TTC549 (cell line): ENCODE measurements around the gene GLS.
"Not testable (repeated sequence)": the region's sequence is repeated elsewhere in the genome, so short reads cannot be mapped to it uniquely, and the experiment has no call there.

Experiments
- FAIRE-seq: peaks from 2 replicates; lab custom pipeline; 2012; peaks lifted over from hg19 to GRCh38; lab: Jason Lieb, UNC

Gene GLS

DNA sequence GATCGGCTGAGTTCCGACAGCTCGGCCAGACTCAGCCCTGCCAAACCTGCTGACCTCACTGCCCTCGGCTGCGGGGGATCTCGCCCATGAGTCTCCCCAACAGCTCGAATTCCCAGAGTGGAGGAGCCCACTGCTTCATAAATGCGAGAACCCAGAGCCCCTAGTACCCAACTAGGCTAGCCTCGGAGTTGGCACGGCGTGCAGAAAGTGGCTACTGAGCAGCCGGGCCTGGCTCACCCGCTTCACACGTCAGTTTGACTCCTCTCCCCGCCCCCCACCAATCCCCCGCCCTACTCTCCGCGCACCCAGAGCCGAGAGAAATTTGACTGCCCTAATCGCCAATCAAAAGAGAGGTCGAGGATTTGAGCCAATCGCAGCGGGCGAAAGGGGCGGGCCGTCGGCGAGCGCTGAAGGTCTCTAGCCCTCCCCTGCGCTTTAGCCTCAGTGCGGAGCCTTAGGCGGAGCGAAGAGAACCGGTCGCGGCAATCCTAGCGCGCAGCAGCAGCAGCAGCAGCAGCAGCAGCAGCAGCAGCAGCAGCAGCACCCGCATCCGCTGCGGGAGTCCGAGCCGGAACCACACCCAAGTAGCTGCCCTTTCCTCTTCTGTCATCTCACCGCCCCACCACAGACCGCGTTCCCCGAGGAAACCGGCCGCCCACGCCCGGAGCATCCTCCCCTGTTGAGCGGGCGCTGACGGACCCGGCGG lies at the start of gene GLS:
Gene GLS (plus strand): TSS at position 444 of the 706 bp plus-strand sequence. CDS start 264 bp downstream, outside the sequence.
- FAIRE-seq, result peak; percentile 78

DNA sequence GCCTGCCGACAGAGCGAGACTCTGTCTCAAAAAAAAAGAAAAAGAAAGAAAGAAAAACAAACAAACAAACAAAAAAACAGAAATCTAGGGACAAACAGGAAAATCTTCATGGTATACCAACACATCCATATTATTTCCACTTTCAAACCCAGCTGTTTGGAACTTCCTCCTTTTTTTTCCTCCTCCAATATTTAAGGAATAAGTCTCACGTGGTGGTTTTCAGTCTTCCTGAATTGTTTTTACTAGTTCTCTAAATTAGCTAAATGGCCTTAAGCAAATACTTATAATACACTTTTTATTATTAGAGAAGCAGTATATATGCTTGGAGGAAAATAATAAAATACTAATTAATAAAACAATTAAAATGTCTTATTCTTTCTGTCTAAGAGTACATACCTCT lies 48.7 kb upstream of the GLS start:
- no peak for FAIRE-seq

DNA sequence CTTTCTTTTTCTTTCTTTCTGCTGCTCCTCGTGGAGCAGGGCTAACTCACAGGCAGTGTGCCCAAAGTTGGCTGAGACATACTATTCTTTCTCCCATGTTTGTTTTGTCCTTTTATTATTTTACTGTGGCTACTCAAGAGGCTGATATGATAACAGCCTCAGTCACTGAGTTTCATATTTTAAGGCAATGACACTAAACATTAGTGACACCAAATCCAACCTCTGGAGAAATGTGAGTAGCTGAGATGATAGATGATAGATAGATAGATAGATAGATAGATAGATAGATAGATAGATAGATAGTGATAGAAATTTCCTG lies 45.8 kb upstream of the GLS start:
- FAIRE-seq, result no peak

DNA sequence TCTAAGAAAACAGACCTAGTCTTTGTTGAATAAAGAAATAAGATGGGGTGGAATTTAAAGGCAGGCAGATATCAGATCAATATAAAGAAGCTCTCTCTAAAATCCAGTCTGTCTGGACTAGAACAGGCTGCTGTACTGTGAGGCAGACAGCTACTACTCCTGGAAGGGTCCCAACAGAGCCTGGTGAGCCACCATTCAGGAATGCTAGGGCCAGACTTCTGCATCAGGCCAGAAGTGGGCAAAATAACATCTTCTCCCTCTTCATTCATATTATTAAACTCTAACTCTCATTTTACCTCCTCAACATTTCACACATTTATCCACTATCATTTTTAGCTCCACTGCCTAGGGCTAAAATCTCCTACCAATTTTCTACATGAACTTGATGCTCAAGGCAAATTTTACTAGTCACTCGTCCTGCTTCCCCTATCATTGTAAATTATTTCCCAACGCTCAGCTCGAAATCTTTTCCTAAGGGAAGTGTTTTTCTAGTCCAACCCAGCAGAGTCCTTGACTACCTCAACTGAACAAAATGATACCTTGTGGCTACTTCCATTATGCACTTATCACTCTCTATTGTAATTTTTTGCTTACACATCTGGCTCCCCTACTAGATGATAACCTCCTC lies 45.2 kb upstream of the GLS start:
- no peak for FAIRE-seq

DNA sequence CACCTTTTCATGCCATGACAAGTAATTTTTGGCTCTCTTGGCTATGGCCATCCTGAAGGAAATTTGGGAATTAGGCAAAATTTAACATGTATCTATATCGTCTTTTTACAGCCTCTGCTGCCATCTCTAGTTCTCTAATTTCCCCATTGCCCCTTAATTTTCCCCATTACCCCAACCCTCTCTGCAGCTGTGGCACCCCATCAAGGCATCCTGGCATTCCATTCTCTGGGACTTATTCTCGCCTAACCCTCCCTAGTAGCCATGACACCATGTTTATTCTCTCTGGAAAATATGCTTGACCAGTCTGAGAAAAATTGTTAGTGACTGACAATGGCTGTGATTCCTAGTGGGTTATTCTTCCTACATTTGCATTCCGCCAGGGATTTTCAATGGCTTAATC lies 43.9 kb upstream of the GLS start:
- FAIRE-seq, result no peak

DNA sequence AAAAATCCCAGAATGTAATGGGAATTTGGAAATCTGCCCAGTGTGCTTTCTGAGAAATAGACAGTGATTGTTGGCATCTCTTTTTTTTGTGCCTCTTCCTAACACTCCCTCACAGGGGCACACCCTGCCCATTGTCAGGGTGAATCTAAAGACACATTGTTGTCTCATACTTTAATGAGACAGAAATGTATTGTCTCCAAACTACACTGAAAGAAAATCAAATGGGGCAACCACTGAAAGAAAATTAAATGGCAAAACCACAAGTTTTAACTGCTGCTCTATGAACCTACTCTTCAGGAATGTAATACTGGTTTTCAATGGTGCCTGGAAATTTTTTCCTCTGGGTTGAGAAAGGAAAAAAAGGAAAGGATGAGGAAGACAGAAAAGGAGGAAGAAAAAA lies 43.2 kb upstream of the GLS start:
- no peak for FAIRE-seq

DNA sequence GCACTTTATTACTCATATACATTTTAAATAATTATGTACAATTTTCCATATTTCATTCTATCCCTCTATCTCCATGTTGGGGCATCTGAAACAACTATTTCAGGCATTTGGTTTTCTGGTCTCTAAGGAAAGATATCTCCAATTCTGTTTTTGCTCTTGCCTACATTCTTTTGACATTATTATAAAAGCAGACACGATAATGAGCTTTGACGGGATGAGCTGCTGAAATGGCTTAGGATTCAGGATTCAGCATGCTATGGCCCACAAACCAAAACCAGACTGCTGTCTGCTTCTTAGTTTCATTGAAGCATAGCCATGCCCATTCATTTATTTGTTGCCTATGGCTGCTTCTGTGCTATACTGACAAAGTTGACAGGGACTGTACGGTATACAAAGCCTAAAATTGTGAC lies 42.7 kb upstream of the GLS start:
- no peak for FAIRE-seq

DNA sequence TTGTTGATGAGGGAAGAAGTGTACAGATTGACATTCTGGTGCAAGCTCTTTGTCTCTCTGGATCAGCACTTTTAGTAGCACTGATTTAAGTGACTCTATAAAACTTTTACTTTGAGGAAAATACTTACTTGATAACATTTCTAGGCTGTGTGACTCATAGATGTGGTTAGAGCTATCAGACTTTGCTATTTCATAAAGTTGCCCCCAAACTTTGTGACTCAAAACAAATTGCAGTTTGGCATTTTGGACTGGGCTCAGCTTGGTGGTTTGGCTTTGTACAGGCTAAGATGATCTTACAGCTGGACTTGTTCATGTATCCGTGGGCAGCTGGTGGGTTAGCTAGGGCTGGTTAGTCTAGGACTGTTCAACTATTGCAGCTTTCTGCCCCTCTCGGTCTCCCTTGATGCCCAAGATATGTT lies 42.1 kb upstream of the GLS start:
- FAIRE-seq, result no peak

DNA sequence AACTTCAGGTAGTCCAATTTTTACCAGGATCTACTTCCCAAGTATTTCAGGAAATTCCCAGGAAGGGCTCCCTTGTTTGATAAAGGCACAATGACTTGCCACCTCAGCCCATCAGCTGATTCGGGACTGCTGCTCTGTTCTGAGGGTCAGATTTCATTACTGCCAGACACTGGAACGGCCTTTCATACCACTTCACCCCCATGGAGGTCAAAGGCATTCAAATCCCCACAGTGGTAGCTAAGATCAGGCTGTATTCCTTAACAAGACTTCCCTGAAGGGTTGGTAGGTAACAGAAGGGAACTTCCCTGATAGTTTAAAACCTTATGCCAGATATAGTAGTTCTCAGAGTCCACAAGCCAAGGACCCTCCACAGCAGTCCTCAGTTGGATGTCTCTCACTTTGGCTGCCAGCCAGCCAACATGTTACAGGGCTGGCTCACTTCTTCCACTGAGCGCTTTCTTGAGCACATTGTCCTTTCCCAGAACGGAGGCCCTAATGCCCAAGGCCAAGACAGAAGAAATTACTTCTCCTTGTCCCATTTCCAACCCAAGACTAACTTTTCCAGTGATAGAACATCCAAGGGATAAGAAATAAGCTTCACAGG lies 40.0 kb upstream of the GLS start:
- FAIRE-seq, result no peak

DNA sequence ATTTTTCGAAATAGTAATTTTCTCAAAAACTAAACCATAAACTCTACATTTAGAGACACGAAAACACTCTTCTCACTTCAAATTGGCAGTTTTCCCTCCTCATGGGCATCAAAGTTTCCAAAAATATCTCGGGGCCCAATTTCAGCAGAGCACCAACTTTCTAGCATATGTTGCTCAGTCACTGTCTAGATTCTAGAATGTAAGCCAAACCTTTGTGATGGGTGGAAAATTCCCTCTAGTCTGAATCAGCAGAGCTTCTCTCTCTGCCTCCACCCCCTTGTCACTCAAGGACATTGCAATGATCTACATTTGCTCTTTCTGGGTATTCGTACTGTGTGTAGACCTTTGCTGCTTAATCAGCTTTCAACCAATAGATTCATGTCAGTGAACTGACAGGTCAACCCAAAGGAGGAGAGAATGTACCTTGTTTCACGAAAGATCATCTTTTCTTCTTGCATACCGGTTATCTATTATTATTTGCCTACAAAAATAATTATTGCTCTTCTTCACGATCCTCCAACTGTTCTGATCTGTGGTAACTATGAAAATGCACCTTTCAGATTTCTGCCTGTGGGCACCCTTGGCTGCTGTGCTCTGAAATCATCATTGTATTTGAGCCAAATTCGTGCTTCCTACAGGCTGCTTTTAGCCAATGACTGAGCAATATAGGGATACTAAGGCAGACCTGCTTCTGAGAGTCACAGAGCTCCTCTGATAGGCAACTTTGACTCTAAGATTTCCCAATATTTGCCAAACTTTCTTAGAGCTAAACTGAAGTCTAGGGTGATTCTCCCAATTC lies 38.7 kb upstream of the GLS start:
- no peak for FAIRE-seq

DNA sequence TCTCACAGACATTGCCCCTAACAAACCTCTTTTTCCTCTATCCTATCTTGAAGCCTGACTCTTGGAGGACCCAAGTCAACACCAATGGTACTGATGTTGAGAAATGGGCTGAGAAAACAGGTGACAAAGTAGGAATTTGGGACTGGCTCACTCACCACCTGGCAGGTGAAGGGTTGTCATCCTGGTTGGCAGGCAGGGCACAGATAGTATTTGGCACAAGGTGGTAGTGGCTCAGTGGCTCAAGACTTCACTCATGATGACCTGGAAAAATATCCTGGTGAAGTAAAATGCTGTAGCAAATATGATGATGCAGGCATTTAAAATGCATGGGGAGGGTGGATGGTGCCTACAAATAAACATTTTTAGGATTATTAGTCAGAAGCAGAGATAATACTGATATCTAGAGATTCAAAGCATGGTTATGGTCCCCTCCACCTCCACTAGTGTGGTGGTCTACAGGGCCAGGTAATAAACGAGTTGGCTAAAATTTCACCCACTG lies 38.0 kb upstream of the GLS start:
- no peak for FAIRE-seq

DNA sequence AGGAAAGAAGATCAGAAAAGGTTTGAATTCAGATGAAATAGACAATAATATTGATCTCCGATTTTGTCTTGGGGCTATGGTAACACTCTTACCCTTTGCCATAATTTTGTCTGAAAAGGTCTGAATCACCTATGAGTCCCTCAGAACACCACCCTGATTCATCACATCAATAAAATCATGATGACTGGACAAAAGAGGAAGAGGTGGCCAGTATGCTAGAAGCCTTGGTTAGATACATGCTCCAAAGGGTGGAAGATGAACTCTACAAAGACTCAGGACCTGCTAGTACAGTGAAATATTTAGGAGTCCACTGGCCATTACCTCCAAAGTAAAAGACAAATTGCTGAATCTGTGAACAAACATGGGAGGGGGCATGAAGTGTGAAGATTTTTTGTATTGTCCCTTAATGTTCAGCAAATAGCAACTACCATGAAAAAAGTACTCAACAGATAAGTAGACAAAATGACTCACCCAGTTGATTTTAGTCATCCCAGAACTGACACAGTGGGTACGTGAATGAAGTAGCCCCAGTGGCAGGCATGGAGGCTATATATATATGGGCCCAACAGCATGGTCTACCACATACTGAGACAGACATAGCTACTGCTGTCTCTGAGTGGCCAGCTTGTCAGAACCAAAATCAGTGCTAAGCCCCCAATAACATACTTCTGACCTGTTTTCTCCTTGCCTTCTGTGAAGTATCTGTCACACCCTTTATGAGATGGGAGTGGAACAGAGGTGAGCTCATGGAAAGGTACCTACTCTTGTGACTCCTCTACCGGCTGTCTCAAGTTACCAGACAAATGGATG lies 36.5 kb upstream of the GLS start:
- no peak for FAIRE-seq

DNA sequence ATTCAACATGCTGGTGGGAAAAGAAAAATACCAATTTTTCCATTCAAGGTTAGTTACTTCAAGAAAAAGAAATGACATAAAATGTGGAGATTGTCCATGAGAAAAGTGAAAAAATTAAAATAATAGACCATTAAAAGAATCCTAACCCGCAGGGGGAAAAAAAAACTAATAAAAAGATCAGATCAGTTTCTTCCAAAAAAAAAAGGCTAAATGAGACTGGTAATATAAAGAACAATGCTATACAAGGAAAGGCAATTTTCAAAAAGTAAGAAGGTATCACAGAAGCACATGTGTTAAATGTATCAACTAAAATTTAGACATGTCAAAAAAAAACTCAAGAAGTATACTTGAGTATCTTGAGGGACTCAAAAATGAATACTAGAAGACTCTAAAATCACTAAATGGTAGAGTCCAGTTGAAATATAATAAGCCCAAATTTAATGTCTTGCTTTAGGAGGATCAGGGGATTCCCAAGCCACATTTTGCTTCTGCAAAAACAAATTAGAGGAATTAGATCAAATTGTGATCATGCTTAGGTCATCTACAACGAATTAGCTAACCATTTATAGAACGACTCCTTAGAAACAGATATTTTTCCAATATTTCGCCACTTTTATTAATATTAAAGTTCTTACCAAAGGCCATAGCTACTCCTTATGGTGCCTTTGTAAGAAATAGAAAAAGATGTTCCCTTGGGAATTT lies 35.8 kb upstream of the GLS start:
- no peak for FAIRE-seq

DNA sequence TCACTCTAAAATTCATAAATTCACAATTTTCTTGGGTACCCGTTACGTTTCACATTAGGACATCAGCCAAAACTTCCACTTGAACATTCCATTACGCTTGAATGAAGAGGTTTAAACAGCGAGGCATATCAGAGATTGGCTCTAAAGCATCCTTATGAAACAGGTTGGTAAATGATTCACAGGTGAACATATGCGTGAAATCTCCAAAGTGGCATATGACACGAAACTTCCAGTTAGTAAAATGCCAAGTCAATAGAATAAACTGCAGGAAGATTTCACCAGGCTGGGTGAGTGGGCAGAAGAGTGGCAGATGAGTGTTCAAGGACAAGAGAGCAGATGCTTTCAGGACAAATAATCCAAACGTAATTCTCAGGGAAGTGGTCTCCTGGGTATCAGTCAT lies 33.9 kb upstream of the GLS start:
- no peak for FAIRE-seq

DNA sequence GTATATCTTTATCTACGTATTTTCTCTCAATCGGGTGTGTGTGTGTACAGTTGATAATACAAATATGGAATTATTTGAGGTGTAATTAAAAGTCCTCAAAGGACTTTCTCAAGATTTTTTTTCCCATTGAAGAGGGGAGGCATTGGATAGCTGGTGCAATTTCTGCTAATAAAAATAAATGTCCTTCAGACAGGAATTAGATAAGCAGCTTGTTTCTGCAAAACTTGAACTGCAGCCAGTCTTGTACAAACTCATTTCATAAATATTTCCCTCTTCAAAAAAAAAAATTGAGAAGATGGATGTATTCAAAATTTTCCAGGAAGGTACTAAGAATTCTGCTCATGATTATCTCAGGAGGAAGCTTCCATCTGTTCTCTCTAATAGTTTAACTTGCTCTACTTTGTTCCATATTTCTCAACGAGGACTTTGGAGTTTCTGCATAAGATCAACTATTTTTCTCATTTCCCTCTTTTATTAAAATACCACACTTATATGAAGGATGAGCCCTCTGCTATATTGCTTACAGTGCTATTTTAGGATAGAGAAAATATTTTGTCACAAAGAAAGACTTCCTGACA lies 33.0 kb upstream of the GLS start:
- FAIRE-seq, result no peak

DNA sequence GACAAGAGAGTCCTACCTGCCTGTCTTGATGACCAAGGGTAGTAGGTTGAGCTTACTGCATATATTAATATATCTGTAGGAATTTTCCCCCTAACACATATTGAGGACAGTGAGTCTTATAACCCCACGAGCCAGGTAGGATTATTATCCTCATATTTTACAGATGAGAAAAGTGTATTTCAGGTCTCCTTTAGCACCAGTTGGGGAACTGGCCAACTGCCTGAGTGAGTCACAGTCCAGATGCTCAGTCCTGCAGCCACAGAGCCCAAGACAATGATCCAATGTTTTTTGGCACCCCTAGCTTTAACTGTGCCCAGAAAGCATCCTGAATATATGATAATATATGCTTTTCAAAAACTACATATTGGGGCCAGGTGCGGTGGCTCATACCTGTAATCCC lies 30.8 kb upstream of the GLS start:
- no peak for FAIRE-seq

DNA sequence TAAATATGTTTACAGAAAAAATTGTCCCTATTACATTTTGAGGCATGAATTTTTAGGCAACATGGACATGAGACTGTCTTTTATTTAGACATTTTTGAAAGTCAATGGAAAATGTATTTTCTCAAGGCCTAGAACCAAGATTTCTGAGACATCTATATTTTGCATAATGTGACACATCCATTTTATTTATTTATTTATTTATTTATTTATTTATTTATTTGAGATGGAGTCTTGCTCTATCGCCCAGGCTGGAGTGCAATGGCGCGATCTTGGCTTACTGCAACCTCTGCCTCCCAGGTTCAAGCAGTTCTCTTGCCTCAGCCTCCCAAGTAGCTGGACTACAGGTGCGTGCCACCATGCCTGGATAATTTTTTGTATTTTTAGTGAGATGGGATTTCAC lies 27.6 kb upstream of the GLS start:
- not testable (repeated sequence) for FAIRE-seq

DNA sequence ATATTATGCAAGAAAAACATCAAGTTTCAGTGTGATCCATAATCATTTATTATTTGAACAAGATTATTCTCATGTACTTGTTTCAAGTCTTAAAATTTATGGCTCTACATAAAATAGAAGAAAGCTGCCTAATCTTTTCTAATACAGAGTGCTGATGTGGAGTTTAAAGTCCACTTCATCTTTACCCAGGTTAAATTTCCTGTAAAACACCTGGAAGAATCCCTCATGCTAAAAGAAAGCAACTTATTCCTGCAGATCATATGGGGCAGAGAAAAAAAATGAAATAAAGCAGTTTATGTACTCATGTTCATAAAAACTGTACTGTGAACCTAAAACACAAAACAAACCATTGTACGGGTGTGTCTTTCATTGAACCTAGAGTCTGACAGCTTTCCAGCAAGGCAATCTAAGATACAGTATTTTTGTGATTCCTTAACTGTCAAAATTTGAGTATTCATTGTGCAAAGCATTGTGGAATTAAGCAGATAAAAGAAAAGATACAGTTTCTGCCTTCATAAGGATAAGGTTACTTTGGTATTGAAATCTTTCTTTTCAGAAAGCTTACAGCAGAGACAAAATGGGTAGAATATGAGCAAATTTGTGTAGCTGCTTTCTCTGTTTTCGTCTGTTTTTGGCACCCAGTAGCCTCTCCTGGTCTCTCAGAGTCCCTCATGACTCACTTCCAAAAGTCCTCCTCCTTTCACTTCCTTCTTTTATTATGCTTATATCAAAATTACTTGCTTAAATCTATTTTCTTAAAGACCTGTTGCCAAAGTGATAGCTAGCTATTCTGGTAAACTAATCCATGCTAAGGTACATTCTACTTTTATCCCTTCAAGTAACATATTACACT lies 26.9 kb upstream of the GLS start:
- FAIRE-seq, result no peak

DNA sequence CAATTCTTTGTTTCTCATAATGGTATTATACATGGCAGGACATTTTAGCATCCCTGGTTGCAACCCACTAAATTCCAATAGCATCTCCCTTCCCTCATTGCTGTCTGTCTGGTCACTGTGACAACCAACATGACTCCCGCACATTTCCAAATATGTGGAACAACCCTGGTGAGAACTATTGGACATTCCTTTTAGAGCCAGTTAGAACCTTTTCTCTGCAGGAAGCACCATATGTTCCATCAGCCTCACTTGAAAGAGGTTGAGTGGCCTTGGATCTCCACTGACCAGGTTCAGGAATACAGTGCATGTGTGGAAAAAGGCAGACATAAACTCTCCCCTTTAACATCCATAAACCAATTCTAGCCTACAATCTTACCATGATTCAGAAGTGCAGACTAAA lies 25.9 kb upstream of the GLS start:
- no peak for FAIRE-seq

DNA sequence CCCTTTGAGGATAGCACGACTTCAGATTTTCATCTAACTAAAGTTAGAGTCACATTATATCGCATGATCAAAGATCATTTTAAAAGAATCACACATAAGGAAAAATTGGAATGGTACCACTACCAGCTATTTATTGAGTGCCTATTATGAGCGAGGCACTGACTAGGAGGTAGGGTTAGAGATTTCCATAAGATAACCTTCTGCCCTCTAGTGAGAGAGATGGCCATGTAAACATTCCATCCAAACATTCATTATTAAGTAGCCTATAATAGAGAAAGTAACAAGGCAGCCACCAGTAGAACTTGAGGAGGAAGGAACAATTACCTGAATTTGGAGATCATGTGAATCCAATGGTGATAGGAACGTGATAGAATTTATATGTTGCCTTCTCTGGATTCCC lies 25.4 kb upstream of the GLS start:
- no peak for FAIRE-seq
